Activated CD8-positive, alpha-beta T cell treated with anti-CD3 and anti-CD28 coated beads for 36 hours (primary cell): ENCODE data around the gene SRBD1. TPM values are rescaled to one million over a fixed set of nuclear protein-coding genes. Genes with fewer than 3 reads are reported as not detected.

Experiments
- ATAC-seq: fragments of 200-7000 bp; cut with Tn5 transposase; one replicate; pipeline ENCODE4 v1.10.0; 2021; ENCODE audit warnings: mild to moderate bottlenecking, moderate library complexity
- CTCF ChIA-PET: fragments of 350-600 bp; sonication (Branson Sonifier 250); formaldehyde crosslinking; loops from one replicate; lab custom pipeline; 2021; ENCODE audit warnings: antibody characterized with exemption; lab: Charles Lee
- POLR2A ChIA-PET: fragments of 350-600 bp; sonication (Branson Sonifier 250); formaldehyde crosslinking; loops from one replicate; lab custom pipeline; 2021; ENCODE audit warnings: antibody characterized with exemption; lab: Charles Lee
- DNase-seq: peaks from one replicate; pipeline ENCODE4 v3.0.0-alpha.2; 2020
- H3K27ac Mint-ChIP-seq: one replicate; pipeline ENCODE4 v1.8.0; 2021; ENCODE audit warnings: mild to moderate bottlenecking, mixed read lengths
- H3K27me3 Mint-ChIP-seq: one replicate; pipeline ENCODE4 v1.8.0; 2021; ENCODE audit warnings: mixed read lengths
- H3K36me3 Mint-ChIP-seq: one replicate; pipeline ENCODE4 v1.8.0; 2021; ENCODE audit warnings: low read depth, mixed read lengths
- H3K4me1 Mint-ChIP-seq: one replicate; pipeline ENCODE4 v1.8.0; 2021; ENCODE audit warnings: low read depth, mixed read lengths
- H3K4me3 Mint-ChIP-seq: one replicate; pipeline ENCODE4 v1.8.0; 2021; ENCODE audit warnings: mild to moderate bottlenecking, moderate library complexity, mixed read lengths
- H3K9me3 Mint-ChIP-seq: one replicate; pipeline ENCODE4 v1.8.0; 2021; ENCODE audit warnings: mixed read lengths
- intact Hi-C: fragments of 100-400 bp; cut with micrococcal nuclease; formaldehyde crosslinking; loops from one replicate; pipeline ENCODE4 v1.10.0; 2022
- total RNA-seq, 2 experiments: library from RNA; stranded (reverse); gene quantifications; one replicate each; pipeline ENCODE4 v1.2.3, GENCODE V29; 2021
- TF ChIP-seq, protein P1 (sequence below): fragments of 200-600 bp; IDR thresholded peaks from one replicate; pipeline ENCODE4 v1.8.0; 2022; ENCODE audit warnings: antibody characterized with exemption, mild to moderate bottlenecking

Gene SRBD1
- total RNA-seq, 2 experiments from 2014 or later, result 14.8 to 21.7 TPM

GRCh38 chr2:45415534-45416123 is 195.4 kb downstream of the SRBD1 start:
- H3K27me3 Mint-ChIP-seq, result no peaks in the 10 kb centered on the region
- ATAC-seq (no peak), DNase-seq (no peak)
- peaks cover 28% of the 10 kb centered on the region for H3K36me3 Mint-ChIP-seq
- peaks cover 2% of the 10 kb centered on the region for H3K4me1 Mint-ChIP-seq
- ChIA-PET POLR2A (no interaction called here), CTCF (interaction anchor here (1.2 kb wide), 1 partner anchor 10 kb away, joined by 3 read pairs; no protein-coding TSS in a partner anchor)
- H3K4me3 Mint-ChIP-seq, result no peak overlapping the region
- H3K9me3 Mint-ChIP-seq, result peaks cover 2% of the 10 kb centered on the region
- TF ChIP-seq, protein P1, sequence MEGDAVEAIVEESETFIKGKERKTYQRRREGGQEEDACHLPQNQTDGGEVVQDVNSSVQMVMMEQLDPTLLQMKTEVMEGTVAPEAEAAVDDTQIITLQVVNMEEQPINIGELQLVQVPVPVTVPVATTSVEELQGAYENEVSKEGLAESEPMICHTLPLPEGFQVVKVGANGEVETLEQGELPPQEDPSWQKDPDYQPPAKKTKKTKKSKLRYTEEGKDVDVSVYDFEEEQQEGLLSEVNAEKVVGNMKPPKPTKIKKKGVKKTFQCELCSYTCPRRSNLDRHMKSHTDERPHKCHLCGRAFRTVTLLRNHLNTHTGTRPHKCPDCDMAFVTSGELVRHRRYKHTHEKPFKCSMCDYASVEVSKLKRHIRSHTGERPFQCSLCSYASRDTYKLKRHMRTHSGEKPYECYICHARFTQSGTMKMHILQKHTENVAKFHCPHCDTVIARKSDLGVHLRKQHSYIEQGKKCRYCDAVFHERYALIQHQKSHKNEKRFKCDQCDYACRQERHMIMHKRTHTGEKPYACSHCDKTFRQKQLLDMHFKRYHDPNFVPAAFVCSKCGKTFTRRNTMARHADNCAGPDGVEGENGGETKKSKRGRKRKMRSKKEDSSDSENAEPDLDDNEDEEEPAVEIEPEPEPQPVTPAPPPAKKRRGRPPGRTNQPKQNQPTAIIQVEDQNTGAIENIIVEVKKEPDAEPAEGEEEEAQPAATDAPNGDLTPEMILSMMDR, result no peak
- no peak overlapping the region for H3K27ac Mint-ChIP-seq
- intact Hi-C loops, result no loop called here

GRCh38 chr2:45412754-45413379 is 198.2 kb downstream of the SRBD1 start:
- TF ChIP-seq, protein P1, result no peak
- Mint-ChIP-seq H3K27me3 (no peaks in the 10 kb centered on the region), H3K9me3 (peaks cover 2% of the 10 kb centered on the region), H3K36me3 (peaks cover 26% of the 10 kb centered on the region), H3K27ac (no peak overlapping the region), H3K4me1 (peaks cover 2% of the 10 kb centered on the region), H3K4me3 (no peak overlapping the region)
- CTCF ChIA-PET, result interaction anchor here (1.3 kb wide), 1 partner anchor 458 kb away, joined by 3 read pairs; no protein-coding TSS in a partner anchor
- intact Hi-C loops, result no loop called here
- POLR2A ChIA-PET, result no interaction called here
- DNase-seq (no peak), ATAC-seq (no peak)

- TF ChIP-seq, protein P1, result no peak
- H3K4me1 Mint-ChIP-seq, result peaks cover 2% of the 10 kb centered on the region
- CTCF ChIA-PET, result interaction anchor here (0.8 kb wide), 1 partner anchor 289 kb away, joined by 3 read pairs; no protein-coding TSS in a partner anchor
- H3K27me3 Mint-ChIP-seq, result no peaks in the 10 kb centered on the region
- H3K4me3 Mint-ChIP-seq, result no peak overlapping the region
- H3K27ac Mint-ChIP-seq, result no peak overlapping the region
- H3K36me3 Mint-ChIP-seq, result peaks cover 19% of the 10 kb centered on the region
- no peak for DNase-seq
- POLR2A ChIA-PET, result no interaction called here
- ATAC-seq, result no peak
- intact Hi-C loops, result no loop called here
- peaks cover 2% of the 10 kb centered on the region for H3K9me3 Mint-ChIP-seq
Measured at GRCh38 chr2:45409677-45410076, 201.4 kb downstream of the SRBD1 start.

DNA sequence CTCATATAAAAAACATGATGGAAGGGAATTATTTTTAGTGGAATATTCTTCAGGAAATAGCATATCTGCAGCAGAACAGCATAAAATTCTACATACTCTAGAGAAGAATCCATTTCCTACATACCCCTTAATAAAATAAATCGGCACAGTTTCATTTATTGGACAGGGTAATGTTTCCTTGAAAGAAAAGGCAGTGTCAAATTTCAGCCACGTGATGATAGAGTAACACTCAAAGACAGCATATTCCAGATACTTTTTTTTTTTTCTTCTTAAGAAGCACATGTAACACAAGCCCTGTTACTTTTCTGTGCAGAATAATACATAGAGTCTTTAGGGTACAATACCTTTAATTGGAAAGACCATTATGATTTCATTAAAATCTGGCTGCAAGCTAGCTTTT is 204.4 kb downstream of the SRBD1 start:
- ChIA-PET POLR2A (no interaction called here), CTCF (no interaction called here)
- ATAC-seq (no peak), DNase-seq (no peak)
- no peaks in the 10 kb centered on the region for H3K27me3 Mint-ChIP-seq
- H3K4me1 Mint-ChIP-seq, result no peaks in the 10 kb centered on the region
- no peak overlapping the region for H3K27ac Mint-ChIP-seq
- H3K4me3 Mint-ChIP-seq, result no peak overlapping the region
- H3K9me3 Mint-ChIP-seq, result peaks cover 2% of the 10 kb centered on the region
- peaks cover 17% of the 10 kb centered on the region for H3K36me3 Mint-ChIP-seq
- TF ChIP-seq, protein P1, result no peak
- intact Hi-C loops, result no loop called here

GRCh38 chr2:45404807-45405297 is 206.2 kb downstream of the SRBD1 start:
- POLR2A ChIA-PET, result interaction anchor here (0.9 kb wide), 1 partner anchor 133 kb away, joined by 3 read pairs; no protein-coding TSS in a partner anchor

More at GRCh38 chr2:45404807-45405297, 206.2 kb downstream of the SRBD1 start:
- intact Hi-C loops, result no loop called here
- CTCF ChIA-PET, result no interaction called here
- H3K9me3 Mint-ChIP-seq, result no peaks in the 10 kb centered on the region
- H3K36me3 Mint-ChIP-seq, result peaks cover 7% of the 10 kb centered on the region
- H3K4me1 Mint-ChIP-seq, result no peaks in the 10 kb centered on the region
- H3K4me3 Mint-ChIP-seq, result no peak overlapping the region
- TF ChIP-seq, protein P1, result no peak
- ATAC-seq (no peak), DNase-seq (no peak)
- H3K27me3 Mint-ChIP-seq, result no peaks in the 10 kb centered on the region
- no peak overlapping the region for H3K27ac Mint-ChIP-seq
